ENCODE results near the gene IDE.

DNA sequence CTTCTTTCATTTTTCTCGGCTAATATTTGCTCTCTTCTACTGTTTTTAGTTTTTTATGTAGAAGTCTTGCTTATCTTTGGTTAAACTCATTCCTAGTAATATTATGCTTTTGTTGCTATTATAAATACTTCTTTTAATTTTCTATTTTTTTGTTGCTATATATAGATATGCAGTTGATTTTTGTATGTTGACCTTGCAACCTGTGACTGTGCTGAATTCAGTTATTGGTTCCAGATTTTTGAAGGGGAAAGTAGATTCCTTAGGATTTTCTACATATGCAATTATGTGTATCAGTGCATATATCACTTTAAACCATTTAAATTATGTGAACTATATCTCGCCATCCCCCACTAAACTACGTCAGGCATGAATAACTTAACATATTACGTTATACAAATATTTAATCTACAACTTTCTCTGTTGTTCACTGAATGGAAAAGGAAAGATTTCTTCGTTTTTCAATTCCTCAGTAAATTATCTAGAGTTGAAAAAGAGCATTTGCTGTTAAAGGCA lies 71.5 kb downstream of the IDE start:
- TF ChIP-seq, protein P1, sequence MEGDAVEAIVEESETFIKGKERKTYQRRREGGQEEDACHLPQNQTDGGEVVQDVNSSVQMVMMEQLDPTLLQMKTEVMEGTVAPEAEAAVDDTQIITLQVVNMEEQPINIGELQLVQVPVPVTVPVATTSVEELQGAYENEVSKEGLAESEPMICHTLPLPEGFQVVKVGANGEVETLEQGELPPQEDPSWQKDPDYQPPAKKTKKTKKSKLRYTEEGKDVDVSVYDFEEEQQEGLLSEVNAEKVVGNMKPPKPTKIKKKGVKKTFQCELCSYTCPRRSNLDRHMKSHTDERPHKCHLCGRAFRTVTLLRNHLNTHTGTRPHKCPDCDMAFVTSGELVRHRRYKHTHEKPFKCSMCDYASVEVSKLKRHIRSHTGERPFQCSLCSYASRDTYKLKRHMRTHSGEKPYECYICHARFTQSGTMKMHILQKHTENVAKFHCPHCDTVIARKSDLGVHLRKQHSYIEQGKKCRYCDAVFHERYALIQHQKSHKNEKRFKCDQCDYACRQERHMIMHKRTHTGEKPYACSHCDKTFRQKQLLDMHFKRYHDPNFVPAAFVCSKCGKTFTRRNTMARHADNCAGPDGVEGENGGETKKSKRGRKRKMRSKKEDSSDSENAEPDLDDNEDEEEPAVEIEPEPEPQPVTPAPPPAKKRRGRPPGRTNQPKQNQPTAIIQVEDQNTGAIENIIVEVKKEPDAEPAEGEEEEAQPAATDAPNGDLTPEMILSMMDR (conservative IDR thresholded peaks at IDR 0.05), result no peak
- no peak for TF ChIP-seq ZFX (IDR thresholded peaks at IDR 0.05)
